ENCODE measurements around the gene KLF15.

DNA sequence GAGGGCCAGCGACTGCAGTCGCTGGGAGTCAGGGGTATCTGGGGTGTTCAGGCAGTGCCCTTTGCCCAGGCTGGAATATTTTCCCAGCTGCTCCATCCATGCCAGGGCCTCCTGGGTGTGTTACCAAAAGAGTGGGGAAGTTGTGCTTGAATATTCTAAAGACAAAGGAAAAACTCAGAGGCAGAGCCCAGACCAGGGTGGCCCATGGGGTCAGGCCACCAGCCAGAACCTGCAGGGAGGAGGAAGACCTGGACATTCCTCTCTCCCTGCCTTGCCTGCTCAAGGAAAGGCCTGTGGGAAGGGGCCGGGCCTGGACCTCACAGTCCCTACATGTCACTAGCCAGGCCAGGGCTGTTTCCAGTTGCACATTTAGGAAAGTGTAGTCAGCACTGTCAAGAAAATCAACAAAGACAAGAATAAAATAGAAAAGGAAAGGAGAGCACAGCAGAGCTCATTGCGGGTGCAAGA lies 16.0 kb upstream of the KLF15 start:
- no peak for TF ChIP-seq CTCF (IDR thresholded peaks at IDR 0.05)
- TF ChIP-seq POLR2AphosphoS5 (IDR thresholded peaks at IDR 0.05; ENCODE audit: insufficient read depth in 1 of 2, low read depth in 1 of 2): no peak

All from vagina (tissue), 2 donors.